T-helper 17 cell (primary cell): ENCODE measurements around the gene TSHB. TPM values are rescaled to one million over a fixed set of nuclear protein-coding genes. Genes with fewer than 3 reads are reported as not detected.

ENCODE experiments used
- ATAC-seq: fragments of 150-1000 bp; cut with Tn5 transposase; 2 replicates; pipeline ENCODE4 v1.10.0; 2021; ENCODE audit warnings: mild to moderate bottlenecking, moderate library complexity
- DNase-seq, 3 donors: peaks; one replicate each; pipeline versions ENCODE4 v3.0.0 to v3.0.0-alpha.2; 2020 to 2021
- H3K9me3 ChIP-seq: one replicate; pipeline ENCODE4 v1.7.0; 2013; ENCODE audit warnings: low read length, mild to moderate bottlenecking; ENCODE audit not compliant: control insufficient read depth, poor library complexity, severe bottlenecking
- H3K27ac Mint-ChIP-seq: one replicate; pipeline ENCODE4 v1.8.0; 2022; ENCODE audit warnings: mild to moderate bottlenecking, moderate library complexity, mixed read lengths
- H3K27me3 Mint-ChIP-seq: one replicate; pipeline ENCODE4 v1.8.0; 2022; ENCODE audit warnings: mixed read lengths
- H3K36me3 Mint-ChIP-seq: one replicate; pipeline ENCODE4 v1.8.0; 2022; ENCODE audit warnings: low read depth, mixed read lengths
- H3K4me1 Mint-ChIP-seq: one replicate; pipeline ENCODE4 v1.8.0; 2022; ENCODE audit warnings: mild to moderate bottlenecking, mixed read lengths
- H3K4me3 Mint-ChIP-seq: one replicate; pipeline ENCODE4 v1.8.0; 2022; ENCODE audit warnings: mild to moderate bottlenecking, moderate library complexity, mixed read lengths
- total RNA-seq, 4 donors: library from RNA in 2 of 4; stranded (reverse) in 2 of 4; gene quantifications; one replicate each; pipeline ENCODE4 v1.2.3 and lab custom pipeline; 2022 to 2026

The TSHB gene
- total RNA-seq, 2 donors from 2014 or later = not detected

- H3K27ac Mint-ChIP-seq = peak overlapping the region; percentile 99
- H3K4me1 Mint-ChIP-seq = peaks cover 47% of the 10 kb centered on the region
These were observed 35.4 kb downstream of the TSHB start for GRCh38 chr1:115065021-115065420.

GRCh38 chr1:115067161-115067859, 37.7 kb downstream of the TSHB start:
- H3K9me3 ChIP-seq = no peaks in the 10 kb centered on the region
- ATAC-seq = no peak
- Mint-ChIP-seq H3K4me1 (peaks cover 54% of the 10 kb centered on the region), H3K36me3 (no peaks in the 10 kb centered on the region), H3K27me3 (no peaks in the 10 kb centered on the region), H3K4me3 (no peak overlapping the region), H3K27ac (peak overlapping the region; percentile 84)
- no peak for DNase-seq

More at GRCh38 chr1:115065021-115065420, 35.4 kb downstream of the TSHB start:
- ATAC-seq = no peak
- no peak for DNase-seq
- no peaks in the 10 kb centered on the region for H3K9me3 ChIP-seq
- Mint-ChIP-seq H3K36me3 (peaks cover 3% of the 10 kb centered on the region), H3K27me3 (no peaks in the 10 kb centered on the region), H3K4me3 (no peak overlapping the region)

GRCh38 chr1:115068826-115069585, 39.4 kb downstream of the TSHB start:
- H3K36me3 Mint-ChIP-seq = no peaks in the 10 kb centered on the region
- H3K27me3 Mint-ChIP-seq = no peaks in the 10 kb centered on the region
- H3K4me3 Mint-ChIP-seq = no peak overlapping the region
- no peak for DNase-seq
- ATAC-seq = no peak
- peaks cover 46% of the 10 kb centered on the region for H3K4me1 Mint-ChIP-seq
- peak overlapping the region; percentile 84 for H3K27ac Mint-ChIP-seq
- no peaks in the 10 kb centered on the region for H3K9me3 ChIP-seq

GRCh38 chr1:115069659-115070308, 40.2 kb downstream of the TSHB start:
- H3K9me3 ChIP-seq = no peaks in the 10 kb centered on the region
- Mint-ChIP-seq H3K27ac (peak overlapping the region; percentile 84), H3K36me3 (no peaks in the 10 kb centered on the region), H3K4me3 (no peak overlapping the region), H3K4me1 (peaks cover 41% of the 10 kb centered on the region), H3K27me3 (no peaks in the 10 kb centered on the region)
- DNase-seq (no peak), ATAC-seq (no peak)

- H3K27ac Mint-ChIP-seq = peak overlapping the region; percentile 84
- no peaks in the 10 kb centered on the region for H3K27me3 Mint-ChIP-seq
- DNase-seq (no peak), ATAC-seq (peak; percentile 79)
- H3K4me3 Mint-ChIP-seq = no peak overlapping the region
- no peaks in the 10 kb centered on the region for H3K9me3 ChIP-seq
- H3K4me1 Mint-ChIP-seq = peaks cover 44% of the 10 kb centered on the region
- H3K36me3 Mint-ChIP-seq = no peaks in the 10 kb centered on the region
These were observed 41.5 kb downstream of the TSHB start for GRCh38 chr1:115071012-115071664.

- Mint-ChIP-seq H3K4me1 (peaks cover 44% of the 10 kb centered on the region), H3K27me3 (no peaks in the 10 kb centered on the region), H3K27ac (peak overlapping the region; percentile 84), H3K4me3 (no peak overlapping the region), H3K36me3 (no peaks in the 10 kb centered on the region)
- DNase-seq (no peak), ATAC-seq (peak; percentile 57)
- H3K9me3 ChIP-seq = no peaks in the 10 kb centered on the region
These were observed 43.9 kb downstream of the TSHB start for GRCh38 chr1:115073298-115074087.

- Mint-ChIP-seq H3K4me3 (no peak overlapping the region), H3K27ac (peak overlapping the region; percentile 84), H3K4me1 (peaks cover 36% of the 10 kb centered on the region), H3K27me3 (no peaks in the 10 kb centered on the region), H3K36me3 (no peaks in the 10 kb centered on the region)
- H3K9me3 ChIP-seq = no peaks in the 10 kb centered on the region
- no peak for DNase-seq
- no peak for ATAC-seq
These were observed 45.4 kb downstream of the TSHB start for GRCh38 chr1:115074839-115075534.

GRCh38 chr1:115076384-115076915, 46.8 kb downstream of the TSHB start:
- ATAC-seq (no peak), DNase-seq (no peak)
- Mint-ChIP-seq H3K4me3 (no peak overlapping the region), H3K27me3 (no peaks in the 10 kb centered on the region), H3K36me3 (no peaks in the 10 kb centered on the region), H3K4me1 (peaks cover 23% of the 10 kb centered on the region), H3K27ac (no peak overlapping the region)
- no peaks in the 10 kb centered on the region for H3K9me3 ChIP-seq

GRCh38 chr1:115077286-115077983, 47.8 kb downstream of the TSHB start:
- Mint-ChIP-seq H3K4me1 (peaks cover 13% of the 10 kb centered on the region), H3K4me3 (no peak overlapping the region), H3K27me3 (no peaks in the 10 kb centered on the region), H3K36me3 (peaks cover under 1% of the 10 kb centered on the region), H3K27ac (no peak overlapping the region)
- no peaks in the 10 kb centered on the region for H3K9me3 ChIP-seq
- ATAC-seq (no peak), DNase-seq (no peak)

GRCh38 chr1:115077984-115078330, 48.3 kb downstream of the TSHB start:
- Mint-ChIP-seq H3K27me3 (no peaks in the 10 kb centered on the region), H3K36me3 (peaks cover 3% of the 10 kb centered on the region), H3K27ac (no peak overlapping the region), H3K4me1 (peaks cover 8% of the 10 kb centered on the region), H3K4me3 (no peak overlapping the region)
- ATAC-seq (no peak), DNase-seq (no peak)
- no peaks in the 10 kb centered on the region for H3K9me3 ChIP-seq

- H3K4me3 Mint-ChIP-seq = no peak overlapping the region
- ATAC-seq (no peak), DNase-seq (no peak)
- H3K36me3 Mint-ChIP-seq = peaks cover 3% of the 10 kb centered on the region
- no peak overlapping the region for H3K27ac Mint-ChIP-seq
- H3K4me1 Mint-ChIP-seq = peaks cover 10% of the 10 kb centered on the region
- H3K9me3 ChIP-seq = no peaks in the 10 kb centered on the region
- no peaks in the 10 kb centered on the region for H3K27me3 Mint-ChIP-seq
These were observed 49.1 kb downstream of the TSHB start for GRCh38 chr1:115078708-115079107.
